GM18517 (cell line): Measurements from ENCODE around the gene SOCS7.

Source experiments
- ATAC-seq: cut with Tn5 transposase; IDR thresholded peaks from one replicate; pipeline ENCODE4 v1.9.1; 2021; ENCODE audit warnings: mild to moderate bottlenecking, moderate library complexity; ENCODE audit not compliant: unreplicated experiment

Gene SOCS7

GRCh38 chr17:38334480-38335364 is 16.9 kb upstream of the SOCS7 start:
- no peak for ATAC-seq

- no peak for ATAC-seq
Observed at GRCh38 chr17:38336838-38337237, 14.8 kb upstream of the SOCS7 start.

GRCh38 chr17:38338053-38338452 is 13.6 kb upstream of the SOCS7 start:
- ATAC-seq = no peak

GRCh38 chr17:38338535-38338934 is 13.1 kb upstream of the SOCS7 start:
- ATAC-seq = no peak

DNA sequence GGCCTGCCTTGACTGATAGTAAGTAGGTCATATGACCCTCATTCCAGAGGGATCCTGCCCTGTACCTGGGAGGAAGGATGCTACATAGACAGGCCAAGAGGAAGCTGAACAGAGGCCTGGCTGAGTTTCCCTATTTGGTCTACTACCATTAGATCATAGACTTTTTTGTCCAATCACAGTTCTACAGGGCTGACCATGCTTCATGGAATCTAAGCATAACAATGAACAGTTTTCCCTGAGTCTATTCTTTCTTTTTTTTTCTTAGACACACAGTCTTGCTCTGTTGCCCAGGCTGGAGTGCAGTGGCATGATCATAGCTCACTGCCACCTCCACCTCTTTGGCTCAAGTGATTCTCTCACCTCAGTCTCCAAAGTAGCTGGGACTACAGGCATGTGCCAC is 11.8 kb upstream of the SOCS7 start:
- ATAC-seq = no peak

GRCh38 chr17:38341035-38341721 is 10.5 kb upstream of the SOCS7 start:
- no peak for ATAC-seq

- ATAC-seq = no peak
Observed at GRCh38 chr17:38342886-38343607, 8.6 kb upstream of the SOCS7 start.

- ATAC-seq = no peak
Observed at GRCh38 chr17:38343608-38344419, 7.8 kb upstream of the SOCS7 start, which contains the start of gene GPR179. Gene GPR179 (minus strand): TSS chr17:38343956. CDS start chr17:38343789, 167 bp downstream.

DNA sequence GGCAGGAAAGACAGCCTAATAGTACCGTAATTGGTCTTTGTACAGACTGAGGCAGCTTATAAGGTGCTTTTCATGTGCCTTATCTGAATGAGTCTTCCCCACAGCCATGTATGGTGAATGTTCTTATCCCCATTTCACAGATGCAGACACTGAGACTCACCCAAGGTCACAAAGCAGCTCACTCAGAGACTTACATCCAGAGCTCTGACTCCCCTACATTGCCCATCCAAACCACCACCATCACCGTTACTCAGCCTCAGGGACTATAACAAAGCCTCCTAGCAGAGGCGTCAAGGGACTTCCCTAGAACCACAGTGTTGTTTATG is 7.3 kb upstream of the SOCS7 start:
- ATAC-seq = no peak

DNA sequence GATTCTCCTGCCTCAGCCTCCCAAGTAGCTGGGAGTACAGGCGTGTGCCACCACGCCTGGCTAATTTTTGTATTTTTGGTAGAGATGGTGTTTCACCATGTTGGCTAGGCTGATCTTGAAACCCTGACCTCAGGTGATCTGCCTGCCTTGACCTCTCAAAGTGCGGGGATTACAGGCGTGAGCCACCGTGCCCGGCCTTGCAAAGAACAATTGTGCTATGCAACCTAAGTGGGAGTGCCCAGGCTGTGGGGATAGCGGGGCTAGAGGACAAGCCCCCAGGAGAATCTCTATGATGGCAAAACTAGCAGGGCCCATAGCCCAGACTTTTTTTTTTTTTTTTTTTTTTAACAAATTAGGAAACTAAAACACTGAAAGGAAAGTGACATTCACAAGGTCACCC is 5.9 kb upstream of the SOCS7 start:
- ATAC-seq = no peak

DNA sequence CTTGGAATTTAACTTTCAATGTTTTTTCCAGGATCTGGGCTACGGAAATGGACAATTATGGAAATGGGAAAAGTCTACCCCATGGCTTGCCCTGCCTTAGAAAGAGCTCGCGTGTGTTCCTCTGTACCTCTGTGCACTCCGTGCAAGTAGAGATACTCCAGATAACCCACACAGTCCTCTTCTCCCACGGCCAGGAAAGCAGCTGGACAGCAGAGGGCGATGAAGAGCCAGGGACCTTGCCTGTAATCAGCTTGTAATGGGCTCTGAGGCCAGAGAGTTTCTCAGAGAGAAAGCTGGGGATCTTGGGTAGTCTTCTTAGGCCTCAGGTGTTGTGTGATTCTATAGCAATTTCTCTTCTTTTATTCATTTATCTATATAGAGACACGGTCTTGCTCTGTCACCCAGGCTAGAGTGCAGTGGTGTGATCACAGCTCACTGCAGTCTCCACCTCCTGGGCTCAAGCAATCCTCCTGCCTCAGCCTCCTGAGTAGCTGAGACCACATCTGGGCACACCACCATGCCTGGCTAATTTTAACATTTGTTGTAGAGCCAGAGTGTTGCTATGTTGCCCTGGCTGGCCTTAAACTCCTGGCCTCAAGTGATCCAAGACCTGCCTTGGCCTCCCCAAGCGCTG is 2.4 kb upstream of the SOCS7 start:
- ATAC-seq = no peak

- ATAC-seq = no peak
Observed at GRCh38 chr17:38350035-38350434, 1.6 kb upstream of the SOCS7 start.

DNA sequence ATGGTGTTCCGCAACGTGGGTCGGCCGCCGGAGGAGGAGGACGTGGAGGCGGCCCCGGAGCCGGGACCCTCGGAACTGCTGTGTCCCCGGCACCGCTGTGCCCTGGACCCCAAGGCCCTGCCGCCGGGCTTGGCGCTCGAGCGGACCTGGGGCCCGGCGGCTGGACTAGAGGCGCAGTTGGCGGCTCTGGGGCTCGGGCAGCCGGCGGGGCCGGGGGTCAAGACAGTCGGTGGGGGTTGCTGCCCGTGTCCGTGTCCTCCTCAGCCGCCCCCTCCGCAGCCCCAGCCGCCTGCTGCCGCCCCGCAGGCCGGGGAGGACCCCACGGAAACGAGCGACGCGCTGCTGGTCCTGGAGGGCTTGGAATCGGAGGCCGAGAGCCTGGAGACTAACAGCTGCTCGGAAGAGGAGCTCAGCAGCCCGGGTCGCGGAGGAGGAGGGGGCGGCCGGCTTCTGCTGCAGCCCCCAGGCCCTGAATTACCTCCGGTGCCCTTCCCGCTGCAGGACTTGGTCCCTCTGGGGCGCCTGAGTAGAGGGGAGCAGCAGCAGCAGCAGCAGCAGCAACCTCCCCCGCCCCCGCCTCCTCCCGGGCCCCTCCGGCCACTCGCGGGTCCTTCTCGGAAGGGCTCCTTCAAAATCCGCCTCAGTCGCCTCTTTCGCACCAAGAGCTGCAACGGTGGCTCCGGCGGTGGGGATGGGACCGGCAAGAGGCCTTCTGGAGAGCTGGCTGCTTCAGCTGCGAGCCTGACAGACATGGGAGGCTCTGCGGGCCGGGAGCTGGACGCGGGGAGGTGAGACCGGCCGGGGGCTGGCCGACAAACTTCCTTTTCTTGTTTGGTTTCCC is 821 bp downstream of the SOCS7 start:
- ATAC-seq = peak; percentile 12

DNA sequence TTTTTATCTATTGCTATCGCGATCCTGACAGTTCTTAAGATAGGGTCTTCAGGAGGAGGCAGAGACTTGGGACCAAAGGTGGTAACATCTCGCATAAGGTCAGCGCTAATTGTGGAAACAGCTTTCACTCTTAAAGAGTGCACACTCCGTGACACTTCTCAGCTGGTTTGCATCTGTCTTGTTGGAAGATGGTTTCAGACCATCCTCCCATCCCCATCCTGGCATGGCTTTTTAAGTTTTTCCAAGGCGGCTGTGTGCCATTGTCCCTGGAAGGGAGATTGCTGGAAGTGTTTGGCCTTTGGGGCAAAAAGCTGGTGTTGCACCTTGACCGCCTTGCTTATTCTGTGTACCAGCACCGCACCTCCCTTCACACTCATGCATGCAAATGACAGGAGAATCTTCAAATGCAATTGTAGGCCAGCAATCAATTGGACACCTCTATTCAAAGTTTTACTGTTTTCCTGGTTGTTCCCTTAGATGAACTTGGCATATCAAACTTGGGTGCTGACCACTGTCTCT is 1.5 kb downstream of the SOCS7 start:
- ATAC-seq = no peak

DNA sequence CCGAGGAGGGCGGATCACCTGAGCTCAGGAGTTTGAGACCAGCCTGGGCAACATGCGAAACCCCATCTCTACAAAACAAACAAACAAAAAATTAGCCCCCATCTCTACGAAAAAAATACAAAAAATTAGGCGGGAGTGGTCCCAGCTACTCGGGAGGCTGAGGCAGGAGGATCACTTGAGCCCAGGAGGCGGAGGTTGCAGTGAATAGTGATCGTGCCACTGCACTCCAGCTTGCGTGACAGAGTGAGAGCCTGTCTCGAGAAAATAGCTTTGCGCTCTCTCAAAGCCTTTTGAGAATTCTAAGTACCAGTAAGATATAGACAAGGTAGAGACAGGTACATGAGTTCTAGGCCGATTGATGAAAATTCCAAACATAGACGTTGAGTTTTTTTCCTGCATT is 2.0 kb downstream of the SOCS7 start:
- ATAC-seq = no peak

DNA sequence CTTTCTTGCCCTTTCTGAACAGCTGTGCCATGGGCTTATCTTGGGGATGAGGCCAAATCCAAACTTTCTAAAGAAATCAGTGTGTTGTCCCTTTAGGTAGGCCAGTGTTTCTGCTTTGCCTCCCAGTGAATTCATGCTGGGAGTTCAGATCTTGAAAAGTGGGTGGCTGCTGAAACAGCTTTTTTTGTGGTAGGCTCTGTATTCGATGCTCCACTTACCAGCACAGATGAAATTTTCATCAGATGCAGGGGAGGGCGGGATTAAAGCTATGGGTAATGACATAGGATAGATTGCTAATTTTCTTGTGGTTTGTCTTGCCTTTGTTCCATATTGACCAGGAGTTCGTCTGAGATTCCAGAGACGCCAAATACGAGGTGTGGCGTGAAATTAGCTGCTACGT is 2.8 kb downstream of the SOCS7 start:
- no peak for ATAC-seq

DNA sequence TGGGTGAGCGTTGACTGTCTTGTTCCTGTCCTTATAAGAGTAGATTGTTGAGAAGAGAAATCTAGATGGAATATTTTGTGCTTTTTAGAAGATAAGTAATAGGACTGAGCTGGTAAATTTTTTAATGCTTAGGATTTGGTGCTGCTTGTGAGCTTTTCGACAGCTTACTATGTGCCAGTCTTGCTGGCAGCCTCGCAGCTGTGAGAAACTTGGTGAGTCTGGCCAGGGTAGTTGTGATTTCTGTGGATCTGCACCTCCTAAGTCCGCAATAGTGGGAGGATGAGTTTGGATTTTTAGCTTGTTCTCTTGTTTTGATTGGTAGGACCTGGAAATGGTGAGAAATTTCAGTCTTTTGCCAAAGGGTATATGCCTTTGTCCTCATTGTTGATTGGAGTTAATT is 3.6 kb downstream of the SOCS7 start:
- no peak for ATAC-seq

- no peak for ATAC-seq
Observed at GRCh38 chr17:38357486-38358123, 6.0 kb downstream of the SOCS7 start.
